SK-N-SH (cell line): ENCODE results near the gene NYAP1. TPM values are rescaled to one million over a fixed set of nuclear protein-coding genes. Genes with fewer than 3 reads are reported as not detected.

Source experiments
- JUND ChIP-seq: IDR thresholded peaks from 2 replicates; pipeline ENCODE4 v1.4.0; 2012
- polyA plus RNA-seq, 3 experiments: library from polyadenylated mRNA; depleted of rRNA; stranded (reverse); fragments of >200 nt; gene quantifications; 2 replicates each; pipeline ENCODE4 v1.2.3, GENCODE V29; 2012
- small RNA-seq, 7 experiments: library from RNA; depleted of rRNA; stranded (forward); fragments of <200 nt; gene quantifications; one replicate each; pipeline ENCODE3, GENCODE V24; 2012

NYAP1 gene
- polyA plus RNA-seq, 1 of the 3 experiments (the other 2 are of a cell fraction) = 6.0 TPM

- TF ChIP-seq JUND = no peak
Observed at GRCh38 chr7:100544386-100544785, 60.7 kb downstream of the NYAP1 start (continued).

Small RNAs within 50 kb of the gene (small RNA-seq; reads per million reads assigned to genes)
- gene RN7SL416P = 0 reads per million in 7 experiments

Other genes starting within 250 kb of the NYAP1 start
- not detected in 2 replicates for gene SPDYE3, start 176.2 kb upstream of the NYAP1 start, polyA plus RNA-seq (2012; rRNA removed)
- 55.4 and 63.7 TPM in 2 replicates for gene PILRB, start 125.8 kb upstream of the NYAP1 start, polyA plus RNA-seq (2012; rRNA removed)
- 0.89 and 0.99 TPM in 2 replicates for gene PILRA, start 110.4 kb upstream of the NYAP1 start, polyA plus RNA-seq (2012; rRNA removed)
- gene ZCWPW1, start 55.2 kb upstream of the NYAP1 start, polyA plus RNA-seq (2012; rRNA removed) = 3.4 and 4.1 TPM in 2 replicates
- gene MEPCE, start 54.1 kb upstream of the NYAP1 start, polyA plus RNA-seq (2012; rRNA removed) = 16.7 and 20.2 TPM in 2 replicates
- 66.9 and 75.9 TPM in 2 replicates for gene PPP1R35, start 47.4 kb upstream of the NYAP1 start, polyA plus RNA-seq (2012; rRNA removed)
- 0.93 and 1.5 TPM in 2 replicates for gene SPACDR, start 19.7 kb upstream of the NYAP1 start, polyA plus RNA-seq (2012; rRNA removed)
- gene TSC22D4, start 4.7 kb upstream of the NYAP1 start, polyA plus RNA-seq (2012; rRNA removed) = 20.3 and 32.7 TPM in 2 replicates
- 16.1 and 23.1 TPM in 2 replicates for gene AGFG2, start 55.3 kb downstream of the NYAP1 start, polyA plus RNA-seq (2012; rRNA removed)
- gene SAP25, start 90.0 kb downstream of the NYAP1 start, polyA plus RNA-seq (2012; rRNA removed) = 1.0 and 1.2 TPM in 2 replicates
- 24.2 and 29.8 TPM in 2 replicates for gene LRCH4, start 102.2 kb downstream of the NYAP1 start, polyA plus RNA-seq (2012; rRNA removed)
- 0.71 and 0.94 TPM in 2 replicates for gene FBXO24, start 102.4 kb downstream of the NYAP1 start, polyA plus RNA-seq (2012; rRNA removed)
- 190 and 448 TPM in 2 replicates for gene PCOLCE, start 118.4 kb downstream of the NYAP1 start, polyA plus RNA-seq (2012; rRNA removed)
- gene MOSPD3, start 128.6 kb downstream of the NYAP1 start, polyA plus RNA-seq (2012; rRNA removed) = 30.0 and 61.7 TPM in 2 replicates
- gene TFR2, start 157.6 kb downstream of the NYAP1 start, polyA plus RNA-seq (2012; rRNA removed) = 0.30 and 0.32 TPM in 2 replicates
- gene ACTL6B, start 172.5 kb downstream of the NYAP1 start, polyA plus RNA-seq (2012; rRNA removed) = 0.67 and 0.93 TPM in 2 replicates
- 276 and 398 TPM in 2 replicates for gene GNB2, start 189.8 kb downstream of the NYAP1 start, polyA plus RNA-seq (2012; rRNA removed)
- gene GIGYF1, start 210.3 kb downstream of the NYAP1 start, polyA plus RNA-seq (2012; rRNA removed) = 17.4 and 19.4 TPM in 2 replicates
- 63.8 and 81.8 TPM in 2 replicates for gene POP7, start 222.2 kb downstream of the NYAP1 start, polyA plus RNA-seq (2012; rRNA removed)
- gene EPO, start 236.5 kb downstream of the NYAP1 start, polyA plus RNA-seq (2012; rRNA removed) = not detected in 2 replicates
- not detected in 2 replicates for gene ZAN, start 249.7 kb downstream of the NYAP1 start, polyA plus RNA-seq (2012; rRNA removed)